GM19239 (cell line): Measurements from ENCODE around the gene EEF1A2.

Source experiments
- DNase-seq: peaks from one replicate; pipeline ENCODE4 v3.0.0; 2011; ENCODE audit warnings: low spot score; ENCODE audit not compliant: insufficient read length
- FAIRE-seq: peaks from 2 replicates; lab custom pipeline; 2011; peaks lifted over from hg19 to GRCh38; lab: Jason Lieb, UNC

The EEF1A2 gene

GRCh38 chr20:63440366-63440955 lies 58.4 kb downstream of the EEF1A2 start:
- DNase-seq: no peak
- FAIRE-seq: no peak

- FAIRE-seq: no peak
- no peak for DNase-seq
Observed at GRCh38 chr20:63439866-63440265, 59.0 kb downstream of the EEF1A2 start.

GRCh38 chr20:63438121-63438520 lies 60.8 kb downstream of the EEF1A2 start:
- FAIRE-seq: no peak
- DNase-seq: no peak
